Globus pallidus (tissue), 1 donor: ENCODE results near the gene PRR14.
A peak's percentile ranks its signal among the peaks of the same experiment; 100 is the strongest.
"Not testable (repeated sequence)": the region's sequence is repeated elsewhere in the genome, so short reads cannot be mapped to it uniquely, and the experiment has no call there.

Experiments
- DNase-seq: peaks from one replicate; pipeline ENCODE4 v3.0.0-alpha.2; 2015; ENCODE audit warnings: low spot score

Gene PRR14

DNA sequence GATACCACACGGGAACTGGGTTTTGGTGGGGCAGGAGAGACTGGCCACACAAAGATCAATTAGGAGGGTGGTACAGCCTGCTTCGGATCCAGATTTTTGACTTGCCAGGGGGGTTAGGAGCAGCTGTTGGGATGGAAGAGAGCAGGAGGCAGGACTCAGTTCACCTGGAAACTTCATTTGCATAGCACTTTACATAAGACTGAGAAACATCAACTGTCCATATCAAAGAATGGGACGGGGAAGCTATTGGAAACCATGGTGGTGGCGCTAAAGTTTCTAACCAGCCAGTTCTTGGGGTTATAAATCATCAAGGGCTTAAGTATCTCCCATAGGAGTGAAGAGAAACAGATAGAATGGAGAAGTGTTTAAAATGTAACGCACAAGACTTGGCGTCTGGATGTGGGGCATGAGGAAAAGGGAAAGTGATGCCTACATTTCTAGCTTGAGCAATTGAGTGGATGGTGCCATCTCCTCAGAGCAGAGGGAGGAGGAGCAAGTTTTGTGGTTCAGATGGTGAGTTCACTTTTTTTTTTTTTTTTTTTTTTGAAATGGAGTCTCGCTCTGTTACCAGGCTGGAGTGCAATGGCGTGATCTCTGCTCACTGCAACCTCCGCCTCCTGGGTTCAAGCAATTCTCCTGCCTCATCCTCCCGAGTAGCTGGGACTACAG, 41.8 kb downstream of the PRR14 start:
- DNase-seq: no peak

DNA sequence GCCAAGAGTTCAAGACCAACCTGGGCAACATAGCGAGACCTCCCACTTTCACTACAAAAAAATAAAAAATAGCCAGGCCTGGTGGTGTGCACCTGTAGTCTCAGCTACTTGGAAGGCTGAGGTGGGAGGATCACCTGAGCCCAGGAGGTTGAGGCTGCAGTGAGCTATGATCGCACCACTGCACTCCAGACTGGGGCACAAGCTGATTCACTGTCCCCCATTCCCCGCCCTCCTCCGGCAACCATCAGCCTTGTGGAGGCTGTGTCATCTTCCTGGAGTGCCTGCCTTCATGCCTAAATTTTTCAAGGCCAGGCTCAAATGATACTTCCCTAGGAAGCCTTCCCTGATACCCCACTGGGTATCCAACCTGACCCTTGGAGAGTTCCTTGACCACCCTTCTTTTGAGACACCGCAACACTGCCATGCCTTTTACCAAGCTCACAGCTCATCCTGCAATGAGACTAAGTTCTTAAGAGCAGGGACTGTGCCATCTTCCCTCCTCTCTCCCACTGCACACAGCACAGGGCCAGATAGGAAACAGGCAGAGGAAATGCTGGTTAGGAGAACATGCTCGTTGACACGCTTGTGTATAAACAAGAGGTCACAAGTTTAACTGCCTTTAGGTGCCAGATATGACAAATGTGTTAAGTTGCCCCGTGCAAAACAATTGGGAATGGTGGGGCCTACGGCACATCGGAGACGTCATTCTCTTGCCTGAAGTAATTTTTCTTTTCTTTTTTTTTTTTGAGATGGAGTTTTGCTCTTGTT, 44.4 kb downstream of the PRR14 start:
- DNase-seq: no peak

DNA sequence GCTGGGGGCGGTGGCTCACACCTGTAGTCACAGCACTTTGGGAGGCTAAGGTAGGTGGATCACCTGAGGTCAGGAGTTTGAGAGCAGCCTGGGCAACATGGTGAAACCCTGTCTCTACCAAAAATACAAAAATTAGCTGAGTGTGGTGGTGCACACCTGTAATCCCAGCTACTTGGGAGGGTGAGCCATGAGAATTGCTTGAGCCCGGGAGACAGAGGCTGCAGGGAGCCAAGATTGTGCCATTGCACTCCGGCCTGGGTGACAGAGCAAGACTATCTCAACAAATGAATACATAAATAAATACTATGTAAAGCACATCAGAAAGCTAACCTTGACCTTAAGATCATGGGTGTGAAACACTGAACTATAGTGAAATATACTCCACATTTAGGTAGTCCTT, 45.9 kb downstream of the PRR14 start:
- DNase-seq: not testable (repeated sequence)

DNA sequence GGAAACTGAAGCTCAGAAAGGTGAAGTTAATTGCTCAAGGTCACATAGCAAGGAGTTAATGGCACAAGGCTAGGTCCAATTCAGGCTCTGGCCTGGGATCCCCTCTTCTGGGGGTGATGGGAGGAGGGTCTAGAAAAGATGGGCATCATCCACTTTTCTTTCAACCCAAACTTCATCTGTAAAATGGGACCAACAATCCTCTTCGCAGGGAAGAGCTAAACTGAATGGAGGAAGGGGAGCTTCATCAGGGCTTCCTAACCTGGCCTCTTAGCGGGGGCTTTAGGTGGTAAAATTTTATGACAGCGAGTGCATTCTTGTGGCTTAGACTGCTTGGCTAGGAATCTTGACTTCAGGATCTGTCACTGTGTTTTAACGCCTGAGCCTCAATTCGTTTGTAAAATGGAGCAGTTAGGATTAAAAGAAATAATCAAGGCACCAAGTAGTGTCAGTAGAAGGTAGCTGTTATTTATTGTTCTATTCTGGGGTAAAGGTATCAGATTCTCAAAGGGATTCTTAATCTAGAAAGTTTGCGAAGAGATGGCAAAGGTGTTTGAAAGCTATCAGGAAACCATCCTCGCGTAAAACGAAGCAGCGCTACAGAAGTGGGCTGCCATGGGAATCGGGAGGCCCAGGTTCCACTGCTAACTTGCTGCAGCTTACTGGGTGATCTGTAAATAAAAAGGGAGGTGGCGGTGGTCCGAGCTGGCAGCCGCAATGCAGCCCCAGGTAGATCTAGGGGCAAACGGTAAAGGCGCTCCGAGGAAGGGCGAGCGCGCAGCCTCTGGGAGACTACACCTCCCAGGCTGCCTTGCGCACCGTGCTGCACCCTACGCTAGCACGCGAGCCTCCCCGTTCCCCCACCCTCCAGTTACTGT, 46.7 kb downstream of the PRR14 start:
- peak; percentile 97 for DNase-seq

DNA sequence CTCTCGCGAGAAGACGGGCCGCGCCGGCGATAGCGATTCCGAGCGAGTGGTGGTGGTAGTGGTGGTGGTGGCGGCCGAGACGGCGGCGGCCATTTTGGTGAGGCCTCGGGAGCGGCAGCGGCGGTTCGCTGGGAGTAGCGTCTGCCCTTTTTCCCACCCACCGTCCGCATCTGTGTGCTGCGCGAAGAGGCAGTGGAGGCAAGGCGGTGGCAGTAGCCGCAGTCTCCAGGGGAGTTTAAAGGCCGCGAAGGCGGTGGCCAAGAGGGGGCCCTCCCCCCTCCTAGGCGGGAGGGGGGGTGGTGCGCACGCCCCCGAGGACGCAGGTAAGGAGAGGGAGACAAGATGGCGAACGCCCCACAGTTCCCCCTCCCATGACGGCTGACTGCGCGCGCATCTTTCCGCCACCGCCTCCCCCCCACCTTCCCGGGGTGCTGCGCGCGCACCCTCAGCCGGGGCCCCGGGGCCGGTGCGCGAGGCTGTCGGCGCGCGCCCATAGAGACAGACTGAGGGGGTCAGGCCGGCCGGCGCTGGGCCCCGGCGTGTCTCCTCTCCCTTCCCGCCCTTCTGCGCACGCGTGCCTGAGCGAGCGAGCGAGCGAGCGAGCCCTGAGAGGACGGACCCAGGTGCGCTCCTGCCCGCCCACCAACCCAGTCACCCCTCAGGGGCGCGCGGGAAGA, 47.5 kb downstream of the PRR14 start:
- peak; percentile 89 for DNase-seq

DNA sequence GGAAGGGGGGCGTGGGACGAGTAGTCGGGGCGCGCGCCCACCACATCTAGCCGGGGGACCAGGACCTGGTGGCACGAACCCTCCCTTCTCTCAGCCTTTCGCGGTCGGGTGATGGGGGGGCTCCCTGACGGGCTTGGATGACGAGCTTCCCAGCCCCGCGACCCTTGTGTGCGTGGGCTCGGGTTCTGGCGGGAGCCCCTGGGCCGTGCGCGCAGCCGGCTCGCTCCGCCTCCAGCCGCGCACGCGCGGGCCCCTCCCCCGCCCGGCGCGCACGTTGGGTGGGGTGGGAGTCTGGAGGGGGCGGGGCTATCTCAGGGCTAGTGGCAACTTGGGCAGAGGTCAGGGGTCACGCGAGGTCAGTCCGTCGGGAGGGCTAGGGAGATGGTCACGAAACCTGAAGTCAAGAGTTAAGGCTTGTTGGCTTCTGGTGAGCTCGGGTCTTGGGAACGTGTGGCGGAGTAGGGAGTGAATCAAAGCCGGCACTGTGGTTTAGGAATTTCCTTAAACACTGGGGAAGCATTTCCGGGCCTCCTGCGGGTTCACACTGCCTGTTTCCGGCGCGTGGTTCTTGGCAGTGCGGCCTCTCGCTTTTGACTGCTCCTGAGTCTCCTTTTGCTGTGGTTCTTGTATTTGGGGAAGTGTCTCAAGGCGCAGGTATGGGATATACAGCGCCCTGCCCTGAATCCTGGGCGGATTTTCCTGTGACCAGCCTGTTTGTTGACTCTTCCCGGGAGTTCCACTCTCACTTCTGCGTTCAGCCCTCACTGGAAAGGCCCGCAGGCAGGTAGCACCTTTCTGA, 48.3 kb downstream of the PRR14 start, which contains the start of gene SRCAP:
SRCAP (plus strand) TSS at position 356 of the 799 bp plus-strand sequence. CDS start 1,654 bp downstream, outside the sequence.
- DNase-seq: peak; percentile 83

DNA sequence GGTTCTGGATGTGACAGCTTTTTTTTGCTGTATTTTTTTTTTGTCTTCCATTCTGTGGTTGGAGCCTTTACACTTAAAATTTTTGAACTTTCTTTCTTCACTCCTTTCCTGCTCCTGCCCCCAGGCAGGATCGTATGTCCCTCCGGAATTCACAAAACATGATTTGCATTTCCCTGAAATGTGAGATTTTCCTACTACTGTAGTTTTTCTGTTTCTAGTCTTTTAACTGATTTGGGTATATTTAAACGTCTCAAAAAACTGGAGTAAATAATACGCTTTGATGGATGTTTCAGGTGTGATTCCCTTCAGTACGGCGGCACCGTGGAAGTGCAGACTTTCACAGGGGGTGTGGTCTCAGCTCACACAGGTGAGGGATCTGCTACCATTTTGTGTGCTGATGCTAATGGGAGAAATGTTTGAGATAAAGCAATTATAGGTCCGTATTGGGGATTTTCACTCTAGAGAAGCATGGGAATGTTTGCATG, 48.9 kb downstream of the PRR14 start:
- no peak for DNase-seq

DNA sequence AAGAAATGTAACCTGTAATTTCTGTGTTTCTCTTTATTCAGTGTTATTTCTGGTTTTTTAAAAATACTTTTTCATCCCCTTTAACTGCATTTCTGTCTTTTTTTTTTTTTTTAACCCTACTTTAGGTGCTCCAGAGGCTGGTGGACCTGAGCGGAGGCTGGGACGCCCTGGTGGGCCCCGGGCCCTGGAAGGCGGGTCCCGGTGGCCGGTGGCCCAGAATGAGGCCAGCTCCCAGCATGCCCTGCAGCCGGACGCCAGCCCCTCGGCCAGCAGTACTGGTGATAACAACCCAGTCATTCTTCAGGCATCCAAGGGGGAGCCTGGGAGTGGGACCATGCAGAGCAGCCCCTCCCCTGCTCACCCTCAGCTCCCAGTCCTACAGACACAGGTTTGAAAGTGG, 49.7 kb downstream of the PRR14 start:
- DNase-seq: no peak

DNA sequence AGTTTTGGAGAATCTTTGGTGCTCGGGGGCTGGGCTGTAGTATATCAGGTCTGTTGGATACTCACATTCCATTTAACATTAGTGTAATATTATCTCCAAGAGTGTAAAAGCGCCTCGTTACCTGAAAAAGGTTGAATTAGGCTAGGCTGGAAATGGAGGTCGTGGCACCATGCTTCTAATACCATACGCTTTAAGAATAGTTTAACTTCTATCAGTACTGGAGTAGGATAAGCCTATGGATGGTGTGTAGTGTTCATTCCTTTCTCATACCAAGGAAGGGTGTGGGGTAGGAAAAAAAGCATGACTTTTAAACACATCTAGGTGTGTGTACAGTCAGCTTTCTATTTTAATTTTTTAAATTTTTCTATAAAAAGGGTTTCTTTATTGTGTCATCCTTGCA, 50.2 kb downstream of the PRR14 start:
- DNase-seq: no peak

DNA sequence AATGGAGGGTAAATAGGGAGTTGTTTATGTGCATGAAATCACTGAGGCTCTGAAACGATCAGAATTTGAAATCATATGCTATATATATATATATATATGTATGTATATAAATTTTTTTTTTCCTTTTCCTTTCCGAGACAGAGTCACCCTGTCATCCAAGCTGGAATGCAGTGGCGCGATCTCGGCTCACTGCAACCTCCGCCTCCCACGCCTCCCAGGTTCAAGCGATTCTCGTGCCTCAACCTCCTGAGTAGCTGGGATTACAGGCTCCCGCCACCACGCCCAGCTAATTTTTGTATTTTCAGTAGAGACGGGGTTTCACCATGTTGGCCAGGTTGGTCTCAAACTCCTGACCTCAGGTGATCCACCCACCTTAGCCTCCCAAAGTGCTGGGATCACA, 52.3 kb downstream of the PRR14 start:
- not testable (repeated sequence) for DNase-seq

DNA sequence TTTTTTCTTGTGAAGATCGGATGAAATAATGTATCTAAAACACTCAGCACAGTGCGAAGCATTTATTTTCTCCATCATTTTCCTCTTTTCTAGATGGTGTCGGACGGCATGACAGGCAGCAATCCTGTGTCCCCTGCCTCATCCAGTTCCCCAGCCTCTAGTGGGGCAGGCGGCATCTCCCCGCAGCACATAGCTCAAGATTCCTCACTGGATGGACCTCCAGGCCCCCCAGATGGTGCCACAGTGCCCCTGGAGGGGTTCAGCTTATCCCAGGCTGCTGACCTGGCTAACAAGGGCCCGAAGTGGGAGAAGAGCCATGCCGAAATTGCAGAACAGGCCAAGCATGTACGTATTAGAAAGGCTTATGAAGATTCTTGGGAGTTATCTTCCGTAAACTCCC, 53.2 kb downstream of the PRR14 start:
- DNase-seq: no peak
